ENCODE measurements around the gene TENT5C.

GRCh38 chr1:117571496-117571895, 34.4 kb upstream of the TENT5C start:
- no peak for TF ChIP-seq POLR2A (IDR thresholded peaks at IDR 0.05; ENCODE audit: control extremely low read depth in 1 of 2, low read depth in 2 of 2, low read length in 2 of 2)
- no peak for TF ChIP-seq FOSL1 (IDR thresholded peaks at IDR 0.05; ENCODE audit: insufficient read depth, low read depth, low read length)
- TF ChIP-seq CREB1 (IDR thresholded peaks at IDR 0.05) = no peak
- TF ChIP-seq BRCA1 (IDR thresholded peaks at IDR 0.05; ENCODE audit: low read depth, low read length) = no peak
- TF ChIP-seq TAF1 (IDR thresholded peaks at IDR 0.05; ENCODE audit: low read depth, low read length) = no peak
- no peak for TF ChIP-seq RAD21 (IDR thresholded peaks at IDR 0.05 in 1 of 2, conservative IDR thresholded peaks at IDR 0.05 in 1 of 2; ENCODE audit: low read depth in 2 of 2, low read length in 2 of 2)
